GM19372 (cell line): Measurements from ENCODE around the gene ZBED1.
"Not testable (repeated sequence)": the region's sequence is repeated elsewhere in the genome, so short reads cannot be mapped to it uniquely, and the experiment has no call there.

Experiments
- ATAC-seq: cut with Tn5 transposase; IDR thresholded peaks from one replicate; pipeline ENCODE4 v1.9.1; 2021; ENCODE audit warnings: mild to moderate bottlenecking, low read depth, moderate library complexity; ENCODE audit not compliant: unreplicated experiment

The ZBED1 gene

GRCh38 chrX:2478546-2479419 is 22.0 kb downstream of the ZBED1 start:
- ATAC-seq, result no peak

- ATAC-seq, result not testable (repeated sequence)
Measured at GRCh38 chrX:2477313-2477712, 23.5 kb downstream of the ZBED1 start.

GRCh38 chrX:2474963-2475726 is 25.6 kb downstream of the ZBED1 start:
- no peak for ATAC-seq

GRCh38 chrX:2474280-2474962 is 26.4 kb downstream of the ZBED1 start:
- ATAC-seq, result no peak

- ATAC-seq, result not testable (repeated sequence)
Measured at GRCh38 chrX:2473064-2473463, 27.7 kb downstream of the ZBED1 start.

- no peak for ATAC-seq
Measured at GRCh38 chrX:2471641-2472040, 29.1 kb downstream of the ZBED1 start.

GRCh38 chrX:2471126-2471525 is 29.6 kb downstream of the ZBED1 start:
- not testable (repeated sequence) for ATAC-seq

GRCh38 chrX:2469852-2470251 is 30.9 kb downstream of the ZBED1 start:
- ATAC-seq, result not testable (repeated sequence)

GRCh38 chrX:2469196-2469685 is 31.5 kb downstream of the ZBED1 start:
- ATAC-seq, result no peak

GRCh38 chrX:2468261-2469195 is 32.2 kb downstream of the ZBED1 start:
- no peak for ATAC-seq

GRCh38 chrX:2466876-2467656 is 33.7 kb downstream of the ZBED1 start:
- no peak for ATAC-seq

GRCh38 chrX:2464677-2465166 is 36.1 kb downstream of the ZBED1 start:
- no peak for ATAC-seq

- ATAC-seq, result no peak
Measured at GRCh38 chrX:2463973-2464676, 36.7 kb downstream of the ZBED1 start.

GRCh38 chrX:2463481-2463880 is 37.3 kb downstream of the ZBED1 start:
- ATAC-seq, result not testable (repeated sequence)

- no peak for ATAC-seq
Measured at GRCh38 chrX:2462780-2463179, 38.0 kb downstream of the ZBED1 start.

- ATAC-seq, result no peak
Measured at GRCh38 chrX:2462074-2462473, 38.7 kb downstream of the ZBED1 start.

GRCh38 chrX:2461711-2462016 is 39.1 kb downstream of the ZBED1 start:
- no peak for ATAC-seq
